ENCODE results near the gene FIG4. TPM values are rescaled to one million over a fixed set of nuclear protein-coding genes. Genes with fewer than 3 reads are reported as not detected.
"Not testable (repeated sequence)": the region's sequence is repeated elsewhere in the genome, so short reads cannot be mapped to it uniquely, and the experiment has no call there.

The FIG4 gene
- polyA plus RNA-seq, 2 of the 4 experiments (the other 2 are of a cell fraction) = 6.2 to 11.2 TPM

DNA sequence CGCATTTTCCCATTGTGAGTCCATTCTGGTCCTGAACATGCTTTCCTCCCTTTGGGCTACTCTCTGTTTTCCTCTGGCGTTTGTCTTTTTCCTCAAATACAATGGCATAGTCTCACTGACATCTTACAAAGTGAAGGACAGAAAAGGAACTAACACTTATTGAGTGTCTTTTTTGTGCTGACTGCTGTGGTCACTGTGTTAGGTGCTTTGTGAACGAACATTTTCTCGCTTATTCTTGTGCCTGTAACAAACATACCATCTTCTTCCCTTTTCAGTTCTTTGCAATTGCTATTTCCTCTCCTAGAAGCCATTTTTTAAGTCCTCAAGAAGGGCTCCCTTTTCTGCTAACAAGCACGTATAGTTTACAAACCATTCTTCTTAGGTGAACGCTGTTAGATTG is 15.4 kb downstream of the FIG4 start:
- TF ChIP-seq, protein P1, sequence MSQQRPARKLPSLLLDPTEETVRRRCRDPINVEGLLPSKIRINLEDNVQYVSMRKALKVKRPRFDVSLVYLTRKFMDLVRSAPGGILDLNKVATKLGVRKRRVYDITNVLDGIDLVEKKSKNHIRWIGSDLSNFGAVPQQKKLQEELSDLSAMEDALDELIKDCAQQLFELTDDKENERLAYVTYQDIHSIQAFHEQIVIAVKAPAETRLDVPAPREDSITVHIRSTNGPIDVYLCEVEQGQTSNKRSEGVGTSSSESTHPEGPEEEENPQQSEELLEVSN (IDR thresholded peaks at IDR 0.05; ENCODE audit: borderline replicate concordance, low read depth) = no peak
- TF ChIP-seq CHD4 (IDR thresholded peaks at IDR 0.05; ENCODE audit: borderline replicate concordance) (no peak), TFCP2L1 (CRISPR knock-in tag; IDR thresholded peaks at IDR 0.05) (no peak), MAZ (IDR thresholded peaks at IDR 0.05; ENCODE audit: borderline replicate concordance, low read depth, low read length) (no peak), BHLHE40 (IDR thresholded peaks at IDR 0.05; ENCODE audit: low read depth, low read length) (no peak), NR3C1 (IDR thresholded peaks at IDR 0.05) (no peak), SMC3 (IDR thresholded peaks at IDR 0.05) (no peak), NFE2L2 (conservative IDR thresholded peaks at IDR 0.05; ENCODE audit: low read length) (no peak), EP300 (IDR thresholded peaks at IDR 0.05) (no peak), CHD2 (IDR thresholded peaks at IDR 0.05; ENCODE audit: low read length, partially characterized antibody) (no peak), HOXB13 (CRISPR knock-in tag; IDR thresholded peaks at IDR 0.05; ENCODE audit: low read depth) (no peak), MYC (IDR thresholded peaks at IDR 0.05; ENCODE audit: borderline replicate concordance, low read length) (no peak)
- TF ChIP-seq, protein P2, sequence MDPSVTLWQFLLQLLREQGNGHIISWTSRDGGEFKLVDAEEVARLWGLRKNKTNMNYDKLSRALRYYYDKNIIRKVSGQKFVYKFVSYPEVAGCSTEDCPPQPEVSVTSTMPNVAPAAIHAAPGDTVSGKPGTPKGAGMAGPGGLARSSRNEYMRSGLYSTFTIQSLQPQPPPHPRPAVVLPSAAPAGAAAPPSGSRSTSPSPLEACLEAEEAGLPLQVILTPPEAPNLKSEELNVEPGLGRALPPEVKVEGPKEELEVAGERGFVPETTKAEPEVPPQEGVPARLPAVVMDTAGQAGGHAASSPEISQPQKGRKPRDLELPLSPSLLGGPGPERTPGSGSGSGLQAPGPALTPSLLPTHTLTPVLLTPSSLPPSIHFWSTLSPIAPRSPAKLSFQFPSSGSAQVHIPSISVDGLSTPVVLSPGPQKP (IDR thresholded peaks at IDR 0.05; ENCODE audit: low read depth, low read length) = no peak
- no peak for FAIRE-seq
- ChIA-PET POLR2A (no interaction called here), CTCF (interaction anchor here (1.7 to 4.9 kb wide), 3 partner anchors 8 to 685 kb away, joined by 9 to 131 read pairs (median 33); no protein-coding TSS in a partner anchor)
- no peak for ATAC-seq
- Histone ChIP-seq H3K27ac (no peak overlapping the region), H3K4me2 (no peak overlapping the region), H3K4me3 (no peak overlapping the region), H3K9me3 (no peaks in the 10 kb centered on the region), H3K4me1 (no peaks in the 10 kb centered on the region)
- no peak for DNase-seq (ENCODE audit: low read depth in 1 of 2, low spot score in 1 of 2)
- WGBS (ENCODE audit: missing lambda C conversion rate) = 83% methylated on average over 6 of the region's 6 CpGs

DNA sequence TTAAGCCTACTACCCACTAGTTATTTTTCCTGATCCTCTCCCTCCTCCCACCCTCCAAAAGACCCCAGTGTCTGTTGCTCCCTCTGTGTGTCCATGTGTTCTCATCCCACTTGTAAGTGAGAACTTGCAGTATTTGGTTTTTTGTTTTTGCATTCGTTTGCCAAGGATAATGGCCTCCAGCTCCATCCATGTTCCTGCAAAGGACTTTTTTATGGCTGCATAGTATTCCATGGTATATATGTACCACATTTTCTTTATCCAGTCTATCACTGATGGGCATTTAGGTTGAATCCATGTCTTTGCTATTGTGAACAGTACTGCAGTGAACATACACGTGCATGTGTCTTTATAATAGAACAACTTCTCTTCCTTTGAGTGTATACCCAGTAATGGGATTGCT is 17.0 kb downstream of the FIG4 start:
- FAIRE-seq, POLR2A ChIA-PET: not testable (repeated sequence)
- WGBS (ENCODE audit: missing lambda C conversion rate) = 31% methylated on average over 2 of the region's 2 CpGs

DNA sequence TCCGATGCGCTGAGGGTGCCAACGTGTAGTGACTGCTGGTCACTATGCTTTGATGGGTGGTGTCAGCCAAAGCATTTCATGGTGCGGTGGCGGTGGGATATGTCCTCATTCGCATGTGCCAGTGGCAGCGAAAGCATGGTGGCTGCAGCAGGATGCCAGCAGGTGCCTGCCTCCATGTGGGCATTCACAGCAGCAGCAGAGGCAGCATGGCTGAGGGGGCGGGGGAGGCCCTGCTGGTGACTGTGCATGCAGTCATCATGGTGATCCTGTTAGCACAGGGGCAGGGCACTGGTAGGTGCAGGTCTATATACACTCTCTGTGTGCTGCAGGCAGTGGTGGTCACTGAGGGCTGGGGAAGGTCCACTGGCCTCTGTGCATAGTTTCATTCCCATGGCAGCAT is 22.0 kb downstream of the FIG4 start:
- WGBS (ENCODE audit: missing lambda C conversion rate) = 82% methylated on average over 3 of the region's 8 CpGs
- POLR2A ChIA-PET = no interaction called here
- TF ChIP-seq NFE2L2 (conservative IDR thresholded peaks at IDR 0.05; ENCODE audit: low read length) (no peak), SMC3 (IDR thresholded peaks at IDR 0.05) (no peak), TFCP2L1 (CRISPR knock-in tag; IDR thresholded peaks at IDR 0.05) (no peak)
- H3K4me1 ChIP-seq = no peaks in the 10 kb centered on the region
- H3K9me3 ChIP-seq = no peaks in the 10 kb centered on the region
- no peak overlapping the region for H3K4me3 ChIP-seq
- CTCF ChIA-PET = interaction anchor here (2.7 to 8.8 kb wide), 2 partner anchors 8 to 326 kb away, joined by 9 to 56 read pairs; no protein-coding TSS in a partner anchor
- no peak overlapping the region for H3K27ac ChIP-seq
- FAIRE-seq (no peak), DNase-seq (ENCODE audit: low read depth in 1 of 2, low spot score in 1 of 2) (no peak), ATAC-seq (no peak)
- H3K4me2 ChIP-seq = no peak overlapping the region

More for the DNA sequence above, 17.0 kb downstream of the FIG4 start:
- not testable (repeated sequence) for H3K4me3 ChIP-seq; H3K9me3 ChIP-seq; H3K4me2 ChIP-seq; H3K4me1 ChIP-seq; H3K27ac ChIP-seq; ATAC-seq; DNase-seq (ENCODE audit: low read depth in 1 of 2, low spot score in 1 of 2)
- CTCF ChIA-PET = interaction anchor here (8.8 kb wide), 1 partner anchor 331 kb away, joined by 56 read pairs; no protein-coding TSS in a partner anchor

DNA sequence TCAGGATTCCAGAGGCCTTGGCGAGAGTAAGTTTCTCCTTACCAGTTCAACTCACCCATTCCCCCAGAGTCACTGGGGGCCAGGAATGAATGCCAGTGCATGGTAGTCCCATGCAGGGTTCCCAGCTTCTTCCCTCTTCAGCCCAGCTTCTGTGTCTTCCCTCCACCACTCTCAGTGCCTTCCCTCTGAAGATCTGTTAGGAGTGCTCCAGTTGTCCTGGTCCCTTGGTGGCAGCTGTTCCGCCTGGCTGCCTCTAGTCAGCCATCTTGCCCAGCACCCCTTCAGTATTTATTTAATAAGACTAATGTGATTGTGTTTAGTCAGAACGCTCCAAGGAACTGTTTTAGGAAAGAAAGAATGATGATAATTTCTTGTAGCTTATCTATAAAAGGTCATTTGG is 23.1 kb downstream of the FIG4 start:
- TF ChIP-seq RFX5 (IDR thresholded peaks at IDR 0.05) (no peak), CHD2 (IDR thresholded peaks at IDR 0.05; ENCODE audit: low read length, partially characterized antibody) (no peak), POLR2A (IDR thresholded peaks at IDR 0.05; ENCODE audit: low read length) (no peak), CHD4 (IDR thresholded peaks at IDR 0.05; ENCODE audit: borderline replicate concordance) (no peak), HOXB13 (CRISPR knock-in tag; IDR thresholded peaks at IDR 0.05; ENCODE audit: low read depth) (no peak), BHLHE40 (IDR thresholded peaks at IDR 0.05; ENCODE audit: low read depth, low read length) (no peak), GATA3 (IDR thresholded peaks at IDR 0.05; ENCODE audit: borderline replicate concordance) (no peak), JUNB (IDR thresholded peaks at IDR 0.05) (no peak), JUN (IDR thresholded peaks at IDR 0.05) (no peak), TP53 (CRISPR knock-in tag; IDR thresholded peaks at IDR 0.05) (no peak), MAZ (IDR thresholded peaks at IDR 0.05; ENCODE audit: borderline replicate concordance, low read depth, low read length) (no peak), SMC3 (IDR thresholded peaks at IDR 0.05) (no peak), NFE2L2 (conservative IDR thresholded peaks at IDR 0.05; ENCODE audit: low read length) (no peak), RARB (CRISPR knock-in tag; IDR thresholded peaks at IDR 0.05) (no peak), FOXS1 (CRISPR knock-in tag; IDR thresholded peaks at IDR 0.05) (no peak)
- TF ChIP-seq, protein P3, sequence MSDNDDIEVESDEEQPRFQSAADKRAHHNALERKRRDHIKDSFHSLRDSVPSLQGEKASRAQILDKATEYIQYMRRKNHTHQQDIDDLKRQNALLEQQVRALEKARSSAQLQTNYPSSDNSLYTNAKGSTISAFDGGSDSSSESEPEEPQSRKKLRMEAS (IDR thresholded peaks at IDR 0.05) = no peak
- TF ChIP-seq, protein P4, sequence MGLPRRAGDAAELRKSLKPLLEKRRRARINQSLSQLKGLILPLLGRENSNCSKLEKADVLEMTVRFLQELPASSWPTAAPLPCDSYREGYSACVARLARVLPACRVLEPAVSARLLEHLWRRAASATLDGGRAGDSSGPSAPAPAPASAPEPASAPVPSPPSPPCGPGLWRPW (IDR thresholded peaks at IDR 0.05) = no peak
- TF ChIP-seq, protein P5, sequence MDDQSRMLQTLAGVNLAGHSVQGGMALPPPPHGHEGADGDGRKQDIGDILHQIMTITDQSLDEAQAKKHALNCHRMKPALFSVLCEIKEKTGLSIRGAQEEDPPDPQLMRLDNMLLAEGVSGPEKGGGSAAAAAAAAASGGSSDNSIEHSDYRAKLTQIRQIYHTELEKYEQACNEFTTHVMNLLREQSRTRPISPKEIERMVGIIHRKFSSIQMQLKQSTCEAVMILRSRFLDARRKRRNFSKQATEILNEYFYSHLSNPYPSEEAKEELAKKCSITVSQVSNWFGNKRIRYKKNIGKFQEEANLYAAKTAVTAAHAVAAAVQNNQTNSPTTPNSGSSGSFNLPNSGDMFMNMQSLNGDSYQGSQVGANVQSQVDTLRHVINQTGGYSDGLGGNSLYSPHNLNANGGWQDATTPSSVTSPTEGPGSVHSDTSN (IDR thresholded peaks at IDR 0.05) = no peak
- TF ChIP-seq, protein P6, sequence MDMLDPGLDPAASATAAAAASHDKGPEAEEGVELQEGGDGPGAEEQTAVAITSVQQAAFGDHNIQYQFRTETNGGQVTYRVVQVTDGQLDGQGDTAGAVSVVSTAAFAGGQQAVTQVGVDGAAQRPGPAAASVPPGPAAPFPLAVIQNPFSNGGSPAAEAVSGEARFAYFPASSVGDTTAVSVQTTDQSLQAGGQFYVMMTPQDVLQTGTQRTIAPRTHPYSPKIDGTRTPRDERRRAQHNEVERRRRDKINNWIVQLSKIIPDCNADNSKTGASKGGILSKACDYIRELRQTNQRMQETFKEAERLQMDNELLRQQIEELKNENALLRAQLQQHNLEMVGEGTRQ (IDR thresholded peaks at IDR 0.05) = no peak
- no peak overlapping the region for H3K27ac ChIP-seq
- H3K4me1 ChIP-seq = no peaks in the 10 kb centered on the region
- H3K4me3 ChIP-seq = no peak overlapping the region
- ATAC-seq (no peak), FAIRE-seq (no peak), DNase-seq (ENCODE audit: low read depth in 1 of 2, low spot score in 1 of 2) (no peak)
- H3K9me3 ChIP-seq = no peaks in the 10 kb centered on the region
- no peak overlapping the region for H3K4me2 ChIP-seq
- CTCF ChIA-PET = interaction anchor here (1.0 to 8.8 kb wide), 3 partner anchors 9 to 325 kb away, joined by 3 to 56 read pairs (median 9); no protein-coding TSS in a partner anchor
- POLR2A ChIA-PET = no interaction called here
- WGBS (ENCODE audit: missing lambda C conversion rate) = 72% methylated on average over 2 of the region's 3 CpGs

All from A549 (cell line).